Panc1 (cell line): ENCODE data around the gene PEAR1. TPM values are rescaled to one million over a fixed set of nuclear protein-coding genes. Genes with fewer than 3 reads are reported as not detected.

Source experiments
- ATAC-seq: fragments of 200-7000 bp; cut with Tn5 transposase; 2 replicates; pipeline ENCODE4 v1.9.1; 2020; ENCODE audit warnings: mild to moderate bottlenecking, moderate library complexity
- BruUV-seq: library from RNA; stranded (reverse); fragments of 400-500 nt; replicated peaks from 2 replicates; lab custom pipeline; 2021; lab: Mats Ljungman, UMichigan
- CTCF ChIA-PET: fragments of 300-600 bp; sonication (Branson Sonifier 250); formaldehyde crosslinking; loops from one replicate; lab custom pipeline; 2022; ENCODE audit warnings: antibody characterized with exemption; lab: Charles Lee
- POLR2A ChIA-PET: fragments of 300-600 bp; sonication (Branson Sonifier 250); formaldehyde crosslinking; loops from one replicate; lab custom pipeline; 2022; ENCODE audit warnings: antibody characterized with exemption; lab: Charles Lee
- DNase-seq: peaks from one replicate; pipeline ENCODE4 v3.0.0-alpha.2; 2010; ENCODE audit warnings: low read depth, low spot score
- H3K27ac ChIP-seq: 2 replicates; pipeline ENCODE4 v1.5.1; 2011; ENCODE audit warnings: mild to moderate bottlenecking, low read length, inconsistent platforms
- H3K27me3 ChIP-seq: fragments of 200-500 bp; sonication (Bioruptor generic); 2 replicates; pipeline ENCODE4 v1.6.0; 2014; ENCODE audit warnings: low read length, inconsistent platforms; ENCODE audit not compliant: control insufficient read depth, insufficient read depth
- H3K36me3 ChIP-seq: fragments of 200-500 bp; sonication (Bioruptor generic); 2 replicates; pipeline ENCODE4 v1.5.1; 2014; ENCODE audit warnings: inconsistent platforms, mild to moderate bottlenecking, low read length, moderate library complexity; ENCODE audit not compliant: control insufficient read depth, insufficient read depth
- H3K4me1 ChIP-seq: 2 replicates; pipeline ENCODE4 v1.5.1; 2011; ENCODE audit warnings: inconsistent platforms, mild to moderate bottlenecking, low read length, moderate library complexity; ENCODE audit not compliant: control insufficient read depth, insufficient read depth
- H3K4me3 ChIP-seq, 2 experiments: 2 replicates each; pipeline ENCODE4 v1.5.1; 2011 to 2012; ENCODE audit warnings: low read depth in 2 of 2, low read length in 2 of 2, mild to moderate bottlenecking in 2 of 2, inconsistent platforms in 1 of 2, moderate library complexity in 1 of 2
- H3K9me3 ChIP-seq: fragments of 200-500 bp; sonication (Bioruptor generic); 2 replicates; pipeline ENCODE4 v1.5.1; 2014; ENCODE audit warnings: low read depth, mild to moderate bottlenecking, inconsistent platforms, low read length, moderate library complexity; ENCODE audit not compliant: control insufficient read depth, insufficient read depth
- CTCF ChIP-seq: fragments of 450-650 bp; IDR thresholded peaks from 2 replicates; pipeline ENCODE4 v1.5.1; 2017; ENCODE audit warnings: mild to moderate bottlenecking
- POLR2AphosphoS5 ChIP-seq: IDR thresholded peaks from 2 replicates; pipeline ENCODE4 v1.6.1; 2012; ENCODE audit warnings: mild to moderate bottlenecking, low read depth, low read length, moderate library complexity
- REST ChIP-seq, 2 experiments: IDR thresholded peaks; 2 replicates each; pipeline ENCODE4 v1.6.1; 2011 to 2012; ENCODE audit warnings: low read depth in 2 of 2, control low read depth in 1 of 2, low read length in 1 of 2, mild to moderate bottlenecking in 1 of 2, moderate library complexity in 1 of 2; ENCODE audit not compliant: insufficient read depth in 1 of 2
- SIN3A ChIP-seq: IDR thresholded peaks from 2 replicates; pipeline ENCODE4 v1.6.1; 2012; ENCODE audit warnings: low read depth, mild to moderate bottlenecking, low read length, moderate library complexity, borderline replicate concordance; ENCODE audit not compliant: insufficient read depth
- TCF7L2 ChIP-seq: IDR thresholded peaks from 2 replicates; pipeline ENCODE4 v1.6.1; 2011; ENCODE audit warnings: mild to moderate bottlenecking, low read depth, low read length, inconsistent platforms
- in situ Hi-C: cut with HindIII; loops from 2 replicates; pipeline ENCODE4 v1.10.0; 2016; ENCODE audit warnings: low sequenced_read_pairs, low pct_unique_long_range_greater_than_20kb
- intact Hi-C: fragments of 100-400 bp; cut with micrococcal nuclease; formaldehyde crosslinking; loops from one replicate; pipeline ENCODE4 v1.10.0; 2022; ENCODE audit not compliant: unreplicated experiment
- total RNA-seq: library from RNA; stranded (reverse); gene quantifications from one replicate; pipeline ENCODE4 v1.2.1, GENCODE V29; 2021; ENCODE audit not compliant: unreplicated experiment

Gene PEAR1
- total RNA-seq, 1 experiment from 2014 or later = 16.1 TPM

- TF ChIP-seq TCF7L2 = no peak
- no peak for TF ChIP-seq POLR2AphosphoS5
- no peak for TF ChIP-seq CTCF
- no peak for TF ChIP-seq REST (IDR thresholded peaks at IDR 0.05; ENCODE audit: insufficient read depth in 1 of 2, low read depth in 2 of 2, low read length in 1 of 2)
- TF ChIP-seq SIN3A = no peak
- H3K9me3 ChIP-seq = no peaks in the 10 kb centered on the region
- ChIA-PET CTCF (no interaction called here), POLR2A (no interaction called here)
- peaks cover 3% of the 10 kb centered on the region; the same call in 1 of the 2 replicates for H3K36me3 ChIP-seq
- H3K27ac ChIP-seq = no peak overlapping the region
- no peak for ATAC-seq
- H3K4me3 ChIP-seq = no peak overlapping the region
- in situ Hi-C loops = no loop called here
- H3K4me1 ChIP-seq = no peaks in the 10 kb centered on the region
- intact Hi-C loops = no loop called here
- no peaks in the 10 kb centered on the region for H3K27me3 ChIP-seq
- no TSS peak for BruUV-seq
- DNase-seq = no peak
Observed at GRCh38 chr1:156943756-156944155, 50.2 kb downstream of the PEAR1 start.

- no peak overlapping the region for H3K4me3 ChIP-seq
- in situ Hi-C loops = no loop called here
- POLR2A ChIA-PET = no interaction called here
- intact Hi-C loops = no loop called here
- DNase-seq (no peak), ATAC-seq (no peak)
- no peaks in the 10 kb centered on the region for H3K4me1 ChIP-seq
- peaks cover 5% of the 10 kb centered on the region for H3K36me3 ChIP-seq
- H3K27ac ChIP-seq = no peak overlapping the region
- no peaks in the 10 kb centered on the region for H3K9me3 ChIP-seq
- TF ChIP-seq REST (IDR thresholded peaks at IDR 0.05; ENCODE audit: insufficient read depth in 1 of 2, low read depth in 2 of 2, low read length in 1 of 2) (no peak), SIN3A (no peak), CTCF (no peak), POLR2AphosphoS5 (no peak)
- H3K27me3 ChIP-seq = no peaks in the 10 kb centered on the region
- CTCF ChIA-PET = no interaction called here
- no TSS peak for BruUV-seq
Observed at GRCh38 chr1:156944268-156944667, 50.8 kb downstream of the PEAR1 start.
